H1 (cell line): ENCODE data around the gene LSM3. TPM values are rescaled to one million over a fixed set of nuclear protein-coding genes. Genes with fewer than 3 reads are reported as not detected.

Experiments used
- CTCF ChIA-PET: fragments of 300-600 bp; sonication (Branson Sonifier 250); formaldehyde crosslinking; loops from one replicate; lab custom pipeline; 2021; ENCODE audit not compliant: partially characterized antibody; lab: Charles Lee
- POLR2A ChIA-PET: fragments of 300-600 bp; sonication (Branson Sonifier 250); formaldehyde crosslinking; loops from one replicate; lab custom pipeline; 2021; ENCODE audit warnings: inconsistent platforms; ENCODE audit not compliant: partially characterized antibody; lab: Charles Lee
- DNase-seq, 2 experiments: peaks; one replicate each; pipeline versions ENCODE4 v3.0.0 to v3.0.0-alpha.2; 2010 to 2022; ENCODE audit warnings: low spot score in 2 of 2, low read depth in 1 of 2, mixed read lengths in 1 of 2
- FAIRE-seq: peaks from 2 replicates; lab custom pipeline; 2011; peaks lifted over from hg19 to GRCh38; lab: Jason Lieb, UNC
- H2AFZ ChIP-seq: 2 replicates; pipeline ENCODE4 v1.8.1; 2012; ENCODE audit warnings: low read length, inconsistent platforms
- H2AK5ac ChIP-seq: 2 replicates; pipeline ENCODE4 v1.6.1; 2013; ENCODE audit warnings: low read depth, low read length
- H2BK120ac ChIP-seq: replicated peaks from 2 replicates; pipeline ENCODE3; 2013; ENCODE audit warnings: low read depth, low read length, inconsistent platforms
- H2BK12ac ChIP-seq: 2 replicates; pipeline ENCODE4 v1.6.1; 2013; ENCODE audit warnings: low read depth, low read length
- H2BK15ac ChIP-seq: 2 replicates; pipeline ENCODE4 v1.6.1; 2013; ENCODE audit warnings: low read length
- H2BK20ac ChIP-seq: 2 replicates; pipeline ENCODE4 v1.6.1; 2013; ENCODE audit warnings: low read length
- H2BK5ac ChIP-seq: 2 replicates; pipeline ENCODE4 v1.6.1; 2013; ENCODE audit warnings: low read depth, low read length
- H3K14ac ChIP-seq: 2 replicates; pipeline ENCODE4 v1.6.1; 2013; ENCODE audit warnings: inconsistent platforms; ENCODE audit not compliant: insufficient read length
- H3K18ac ChIP-seq: 2 replicates; pipeline ENCODE4 v1.6.1; 2013; ENCODE audit warnings: low read length; ENCODE audit errors: extremely low read depth
- H3K23ac ChIP-seq: 2 replicates; pipeline ENCODE4 v1.6.1; 2013; ENCODE audit warnings: inconsistent platforms; ENCODE audit not compliant: insufficient read length
- H3K23me2 ChIP-seq: 2 replicates; pipeline ENCODE4 v1.6.1; 2013; ENCODE audit warnings: low read depth, low read length
- H3K27ac ChIP-seq: 2 replicates; pipeline ENCODE4 v1.6.1; 2011; ENCODE audit warnings: low read depth, low read length, inconsistent platforms
- H3K27me3 ChIP-seq, 4 experiments: replicated peaks in 1 of 4; 1 replicate in 1 of 4; 2 replicates in 3 of 4; pipeline versions ENCODE4 v1.6.1 to v1.8.1; 2011 to 2013; ENCODE audit warnings: low read length in 3 of 4, mild to moderate bottlenecking in 3 of 4, inconsistent platforms in 2 of 4, mixed read lengths in 2 of 4, moderate library complexity in 1 of 4; ENCODE audit not compliant: control insufficient read depth in 3 of 4, insufficient read depth in 3 of 4; ENCODE audit errors: extremely low read depth in 1 of 4
- H3K36me3 ChIP-seq, 4 experiments: 2 replicates each; pipeline versions ENCODE4 v1.6.1 to v1.8.1; 2011 to 2013; ENCODE audit warnings: mild to moderate bottlenecking in 4 of 4, low read length in 3 of 4, moderate library complexity in 2 of 4, control low read depth in 1 of 4, inconsistent platforms in 1 of 4; ENCODE audit not compliant: insufficient read depth in 4 of 4, control insufficient read depth in 2 of 4
- H3K4ac ChIP-seq: replicated peaks from 2 replicates; pipeline ENCODE3; 2013; ENCODE audit warnings: low read length, low read depth, mixed read lengths, inconsistent platforms; ENCODE audit not compliant: insufficient read length
- H3K4me1 ChIP-seq, 4 experiments: replicated peaks in 1 of 4; 1 replicate in 1 of 4; 2 replicates in 3 of 4; pipeline versions ENCODE4 v1.6.1 to v1.8.1; 2011 to 2013; ENCODE audit warnings: low read length in 3 of 4, inconsistent platforms in 2 of 4, mixed read lengths in 1 of 4; ENCODE audit not compliant: insufficient read depth in 4 of 4, control insufficient read depth in 3 of 4
- H3K4me2 ChIP-seq, 2 experiments: 2 replicates each; pipeline versions ENCODE4 v1.6.1 to v1.8.1; 2011 to 2013; ENCODE audit warnings: low read depth in 2 of 2, low read length in 2 of 2, control low read depth in 1 of 2, inconsistent platforms in 1 of 2, mild to moderate bottlenecking in 1 of 2; ENCODE audit not compliant: insufficient read depth in 1 of 2
- H3K4me3 ChIP-seq, 4 experiments: fragments of 200-600, 300-600 bp in 1 of 4; sonication (generic), shearing (Covaris generic), sonication (Bioruptor Twin) in 1 of 4; 2 replicates each; pipeline versions ENCODE4 v1.5.1 to v1.8.1; 2011 to 2016; ENCODE audit warnings: low read length in 4 of 4, low read depth in 3 of 4, control low read depth in 2 of 4, inconsistent platforms in 2 of 4, mild to moderate bottlenecking in 2 of 4, mixed read lengths in 1 of 4, moderate library complexity in 1 of 4; ENCODE audit not compliant: insufficient read depth in 2 of 4; ENCODE audit errors: extremely low read depth in 1 of 4
- H3K56ac ChIP-seq: replicated peaks from 2 replicates; pipeline ENCODE3; 2013; ENCODE audit warnings: low read depth, mild to moderate bottlenecking, mixed read lengths, low read length, inconsistent platforms; ENCODE audit not compliant: insufficient read length
- H3K79me1 ChIP-seq: 2 replicates; pipeline ENCODE4 v1.6.1; 2013; ENCODE audit warnings: low read depth, low read length, control low read depth
- H3K79me2 ChIP-seq, 2 experiments: 2 replicates each; pipeline versions ENCODE4 v1.6.1 to v1.8.1; 2012 to 2013; ENCODE audit warnings: low read length in 2 of 2, mild to moderate bottlenecking in 2 of 2, inconsistent platforms in 1 of 2; ENCODE audit not compliant: insufficient read depth in 2 of 2, control insufficient read depth in 1 of 2
- H3K9ac ChIP-seq, 4 experiments: replicated peaks in 1 of 4; 1 replicate in 1 of 4; 2 replicates in 3 of 4; pipeline versions ENCODE4 v1.6.1 to v1.8.1; 2011 to 2013; ENCODE audit warnings: low read depth in 3 of 4, low read length in 3 of 4, control low read depth in 2 of 4, mild to moderate bottlenecking in 2 of 4, moderate library complexity in 2 of 4, inconsistent platforms in 1 of 4; ENCODE audit errors: extremely low read depth in 1 of 4
- H3K9me3 ChIP-seq, 2 experiments: 2 replicates each; pipeline versions ENCODE4 v1.6.1 to v1.8.1; 2012 to 2013; ENCODE audit warnings: mild to moderate bottlenecking in 2 of 2, moderate library complexity in 2 of 2, control low read depth in 1 of 2, inconsistent platforms in 1 of 2, low read depth in 1 of 2, low read length in 1 of 2, mixed read lengths in 1 of 2; ENCODE audit not compliant: insufficient read depth in 2 of 2
- H4K20me1 ChIP-seq, 2 experiments: replicated peaks in 1 of 2; 2 replicates each; pipeline versions ENCODE3 to v1.8.1; 2011 to 2013; ENCODE audit warnings: inconsistent platforms in 2 of 2, low read length in 2 of 2, mild to moderate bottlenecking in 1 of 2; ENCODE audit not compliant: insufficient read depth in 2 of 2, control insufficient read depth in 1 of 2
- H4K5ac ChIP-seq: 2 replicates; pipeline ENCODE4 v1.6.1; 2013; ENCODE audit warnings: low read length, low read depth, mixed read lengths, inconsistent platforms; ENCODE audit not compliant: insufficient read length
- H4K8ac ChIP-seq: 2 replicates; pipeline ENCODE4 v1.8.0; 2013; ENCODE audit warnings: mild to moderate bottlenecking, moderate library complexity, low read length, inconsistent platforms; ENCODE audit not compliant: insufficient read depth; ENCODE audit errors: extremely low read depth
- H4K91ac ChIP-seq: replicated peaks from 2 replicates; pipeline ENCODE3; 2013; ENCODE audit warnings: low read length, mixed read lengths, inconsistent platforms; ENCODE audit not compliant: insufficient read length
- ATF2 ChIP-seq: IDR thresholded peaks from 2 replicates; pipeline ENCODE4 v1.6.1; 2012; ENCODE audit warnings: low read length, inconsistent platforms
- HDAC2 ChIP-seq, 2 experiments: fragments of 300-600 bp in 1 of 2; sonication (generic) in 1 of 2; IDR thresholded peaks; 2 replicates each; pipeline ENCODE4 v1.6.1; 2011 to 2012; ENCODE audit warnings: low read depth in 2 of 2, low read length in 2 of 2, mild to moderate bottlenecking in 2 of 2, moderate library complexity in 2 of 2, borderline replicate concordance in 1 of 2, inconsistent platforms in 1 of 2
- TEAD4 ChIP-seq: IDR thresholded peaks from 2 replicates; pipeline ENCODE4 v1.6.1; 2012; ENCODE audit warnings: low read depth, low read length, inconsistent platforms, mixed read lengths
- WGBS, 2 experiments: shearing (Covaris generic) in 1 of 2; methylation state at CpG; one replicate each; pipeline versions ENCODE4 v1.1.6 to v1.1.7; 2013 to 2015; ENCODE audit warnings: low lambda C conversion rate in 2 of 2, mixed read lengths in 2 of 2, inconsistent platforms in 1 of 2, low coverage in 1 of 2, missing lambda C conversion rate in 1 of 2; ENCODE audit not compliant: insufficient replicate concordance in 2 of 2, insufficient coverage in 1 of 2, insufficient read length in 1 of 2; ENCODE audit errors: extremely low coverage in 1 of 2, missing lambda C conversion rate in 1 of 2; 5-methylcytosine and 5-hydroxymethylcytosine counted together
- polyA plus RNA-seq, 7 experiments: library from polyadenylated mRNA; depleted of rRNA in 3 of 7; stranded (reverse) in 5 of 7; unstranded in 2 of 7; fragments of >200 nt in 5 of 7; fragments of 200-250 nt in 2 of 7; gene quantifications; 1 replicate in 5 of 7; 2 replicates in 1 of 7; 4 replicates in 1 of 7; pipeline versions ENCODE4 v1.2.1 to v1.2.3, GENCODE V29; 2011 to 2013; ENCODE audit warnings: missing spikeins in 2 of 7, mixed read lengths in 2 of 7
- total RNA-seq: library from RNA; stranded (reverse); fragmentation: NEBNext Ultra II Directional; extraction: Animal tissue kit (Norgen Biotek cat#: 25700); gene quantifications from 2 replicates; pipeline ENCODE4 v1.2.1, GENCODE V29; 2021

The LSM3 gene
- total and polyA plus RNA-seq, 2 of the 8 experiments (the other 6 are each of a cell fraction or from before 2014, with no cell fraction given) = 7.1 to 25.4 TPM

- no peak overlapping the region; a peak in 1 of 4 replicates for H3K4me2 ChIP-seq
- no peak overlapping the region for H4K91ac ChIP-seq
- no peak overlapping the region for H2BK15ac ChIP-seq
- H3K23ac ChIP-seq = no peak overlapping the region
- no peaks in the 10 kb centered on the region for H3K9me3 ChIP-seq
- peaks cover 6% of the 10 kb centered on the region for H3K23me2 ChIP-seq
- H4K20me1 ChIP-seq = peaks cover 0 to 1% of the 10 kb centered on the region in 2 experiments
- H2AFZ ChIP-seq = no peak overlapping the region
- no peak overlapping the region for H3K4me3 ChIP-seq
- ChIA-PET POLR2A (interaction anchor here (1.1 to 1.3 kb wide), 4 partner anchors 8 to 50 kb away, joined by 3 to 5 read pairs (median 3); no protein-coding TSS in a partner anchor), CTCF (interaction anchor here (0.7 to 1.8 kb wide), 3 partner anchors 9 to 578 kb away, joined by 3 to 5 read pairs (median 4); no protein-coding TSS in a partner anchor)
- no peak overlapping the region for H4K8ac ChIP-seq
- no peak overlapping the region for H3K9ac ChIP-seq
- H3K79me2 ChIP-seq = peaks cover 0 to 45% of the 10 kb centered on the region in 2 experiments; a peak in 3 of 4 replicates
- no peaks in the 10 kb centered on the region; a peak in 1 of 7 replicates for H3K27me3 ChIP-seq
- no peak overlapping the region for H3K56ac ChIP-seq
- H2BK120ac ChIP-seq = no peak overlapping the region
- DNase-seq = no peak
- peaks cover 2 to 18% (median 14%) of the 10 kb centered on the region in 4 experiments; a peak in 7 of 8 replicates for H3K36me3 ChIP-seq
- TF ChIP-seq ATF2 (no peak), HDAC2 (IDR thresholded peaks at IDR 0.05; ENCODE audit: borderline replicate concordance in 1 of 2, low read depth in 2 of 2, low read length in 2 of 2) (no peak), TEAD4 (no peak)
- no peak overlapping the region for H2BK12ac ChIP-seq
- H3K14ac ChIP-seq = no peak overlapping the region
- no peak for FAIRE-seq
- no peak overlapping the region for H2BK5ac ChIP-seq
- peaks cover 0 to 2% (median under 1%) of the 10 kb centered on the region in 4 experiments; a peak in 3 of 7 replicates for H3K4me1 ChIP-seq
- H3K79me1 ChIP-seq = peaks cover 4% of the 10 kb centered on the region; the same call in 1 of the 2 replicates
- no peak overlapping the region for H3K27ac ChIP-seq
- H3K18ac ChIP-seq = no peak overlapping the region
- H2AK5ac ChIP-seq = no peak overlapping the region
- H3K4ac ChIP-seq = no peak overlapping the region
- WGBS, 2 experiments = 80% methylated on average over 3 of the region's 3 CpGs; no CpG with 5 or more reads in 1 of the 2 experiments
- no peak overlapping the region for H4K5ac ChIP-seq
- H2BK20ac ChIP-seq = no peak overlapping the region
Measured at GRCh38 chr3:14175383-14176037, 3.1 kb upstream of the LSM3 start.
